Aorta (tissue), 5 donors: Measurements from ENCODE around the gene WDR20. TPM values are rescaled to one million over a fixed set of nuclear protein-coding genes. Genes with fewer than 3 reads are reported as not detected.
A peak's percentile ranks its signal among the peaks of the same experiment; 100 is the strongest.

ENCODE experiments used
- ATAC-seq: fragments of 200-7000 bp; cut with Tn5 transposase; one replicate; pipeline ENCODE4 v1.9.1; 2022; ENCODE audit warnings: moderate library complexity; ENCODE audit not compliant: low FRiP score
- DNase-seq, 2 donors: peaks; one replicate each; pipeline ENCODE4 v3.0.0-alpha.2; 2020
- H3K27ac ChIP-seq, 2 donors: one replicate each; pipeline ENCODE4 v1.5.1; 2013; ENCODE audit warnings: low read length in 2 of 2, mild to moderate bottlenecking in 2 of 2, moderate library complexity in 2 of 2, control low read depth in 1 of 2, inconsistent platforms in 1 of 2, low read depth in 1 of 2
- H3K27me3 ChIP-seq, 2 donors: one replicate each; pipeline ENCODE4 v1.6.1; 2013; ENCODE audit warnings: control low read depth in 1 of 2, low read length in 1 of 2, mild to moderate bottlenecking in 1 of 2, moderate library complexity in 1 of 2; ENCODE audit not compliant: insufficient read depth in 2 of 2, control insufficient read depth in 1 of 2
- H3K36me3 ChIP-seq, 2 donors: one replicate each; pipeline ENCODE4 v1.6.1; 2013; ENCODE audit warnings: control low read depth in 1 of 2, low read length in 1 of 2, mild to moderate bottlenecking in 1 of 2; ENCODE audit not compliant: insufficient read depth in 2 of 2, control insufficient read depth in 1 of 2
- H3K4me1 ChIP-seq, 2 donors: one replicate each; pipeline ENCODE4 v1.6.1; 2013; ENCODE audit warnings: low read length in 2 of 2, control low read depth in 1 of 2, mild to moderate bottlenecking in 1 of 2, moderate library complexity in 1 of 2; ENCODE audit not compliant: insufficient read depth in 2 of 2, control insufficient read depth in 1 of 2
- H3K4me3 ChIP-seq, 2 donors: one replicate each; pipeline ENCODE4 v1.5.1; 2013; ENCODE audit warnings: low read length in 2 of 2, control low read depth in 1 of 2, mild to moderate bottlenecking in 1 of 2
- H3K9me3 ChIP-seq: one replicate; pipeline ENCODE4 v1.6.1; 2013; ENCODE audit warnings: mild to moderate bottlenecking, low read length; ENCODE audit not compliant: control insufficient read depth
- WGBS, 2 donors: extraction: QIAGEN DNeasy Blood & Tissue Kit; methylation state at CpG; one replicate each; pipeline ENCODE4 v1.1.7; 2013; 5-methylcytosine and 5-hydroxymethylcytosine counted together
- intact Hi-C, 2 donors: fragments of 100-400 bp; cut with DNase I; formaldehyde crosslinking; loops; one replicate each; pipeline versions ENCODE4 v1.14.2 to v1.15.0; 2022
- polyA plus RNA-seq, 2 donors: library from polyadenylated mRNA; stranded (reverse); fragments of 200-250 nt; gene quantifications; one replicate each; pipeline ENCODE4 v1.2.3, GENCODE V29; 2013
- total RNA-seq, 2 donors: library from RNA; stranded (reverse); fragmentation: NEBNext Ultra II Directional; extraction: Animal tissue kit (Norgen Biotek cat#: 25700); gene quantifications; one replicate each; pipeline ENCODE4 v1.2.1, GENCODE V29; 2021
- donor health status: healthy with polysubstance abuse.
- donor health status: Bipolar disorder and iron deficiency.
- donor health status: DM: no; HTN: no; CAD: no.
- donor health status: DM: no; HTN: no; CAD: no.
- donor health status: DM: yes; HTN: yes; CAD: no.

Gene WDR20
- total and polyA plus RNA-seq, 4 donors, result 6.6 to 35.0 (median 21.3) TPM

GRCh38 chr14:102201776-102202175 lies 62.1 kb downstream of the WDR20 start:
- H3K27me3 ChIP-seq, result no peaks in the 10 kb centered on the region
- H3K36me3 ChIP-seq, result peaks cover 0 to 4% of the 10 kb centered on the region in 2 donors
- peak in 1 of 2 donors; percentile 53 for DNase-seq

GRCh38 chr14:102202944-102203343 lies 63.2 kb downstream of the WDR20 start:
- no peak for DNase-seq
- Histone ChIP-seq H3K27ac (no peak overlapping the region), H3K36me3 (peaks cover 0 to 4% of the 10 kb centered on the region in 2 donors), H3K4me1 (no peaks in the 10 kb centered on the region), H3K27me3 (no peaks in the 10 kb centered on the region), H3K9me3 (no peaks in the 10 kb centered on the region), H3K4me3 (no peak overlapping the region)
- WGBS, 2 donors, result 82 to 83% methylated on average over 3 of the region's 3 CpGs
- intact Hi-C loops, result no loop called here
- no peak for ATAC-seq

More at GRCh38 chr14:102201776-102202175, 62.1 kb downstream of the WDR20 start:
- ATAC-seq, result no peak
- no peak overlapping the region for H3K27ac ChIP-seq
- H3K9me3 ChIP-seq, result no peaks in the 10 kb centered on the region
- WGBS, 2 donors, result 60 to 87% methylated on average over 2 to 4 of the region's 4 CpGs
- H3K4me3 ChIP-seq, result no peak overlapping the region
- no peaks in the 10 kb centered on the region for H3K4me1 ChIP-seq
- intact Hi-C loops, result no loop called here

GRCh38 chr14:102203382-102203781 lies 63.7 kb downstream of the WDR20 start:
- 25 to 26% methylated on average over 6 of the region's 6 CpGs for WGBS, 2 donors
- intact Hi-C loops, result no loop called here
- Histone ChIP-seq H3K27ac (no peak overlapping the region), H3K9me3 (no peaks in the 10 kb centered on the region), H3K4me3 (no peak overlapping the region), H3K36me3 (peaks cover 0 to 4% of the 10 kb centered on the region in 2 donors), H3K4me1 (no peaks in the 10 kb centered on the region), H3K27me3 (no peaks in the 10 kb centered on the region)
- DNase-seq, result peak in 1 of 2 donors; percentile 56
- no peak for ATAC-seq

GRCh38 chr14:102205560-102205959 lies 65.9 kb downstream of the WDR20 start:
- Histone ChIP-seq H3K4me3 (no peak overlapping the region), H3K27ac (no peak overlapping the region), H3K36me3 (peaks cover 0 to 3% of the 10 kb centered on the region in 2 donors), H3K4me1 (no peaks in the 10 kb centered on the region), H3K9me3 (no peaks in the 10 kb centered on the region), H3K27me3 (no peaks in the 10 kb centered on the region)
- WGBS, 2 donors, result 80 to 91% methylated on average over 5 of the region's 5 CpGs
- DNase-seq, result peak in 1 of 2 donors; percentile 45
- intact Hi-C loops, result no loop called here
- no peak for ATAC-seq

GRCh38 chr14:102206918-102207317 lies 67.2 kb downstream of the WDR20 start:
- Histone ChIP-seq H3K27ac (no peak overlapping the region), H3K27me3 (no peaks in the 10 kb centered on the region), H3K36me3 (peaks cover 0 to 3% of the 10 kb centered on the region in 2 donors), H3K9me3 (no peaks in the 10 kb centered on the region), H3K4me1 (no peaks in the 10 kb centered on the region), H3K4me3 (no peak overlapping the region)
- 84 to 87% methylated on average over 8 of the region's 8 CpGs for WGBS, 2 donors
- ATAC-seq (no peak), DNase-seq (peak in 1 of 2 donors; percentile 49)
- intact Hi-C loops, result no loop called here

GRCh38 chr14:102207831-102208365 lies 68.2 kb downstream of the WDR20 start:
- H3K27me3 ChIP-seq, result no peaks in the 10 kb centered on the region
- WGBS, 2 donors, result 93% methylated on average over 13 of the region's 13 CpGs
- DNase-seq (peak in 1 of 2 donors; percentile 68), ATAC-seq (no peak)
- no peak overlapping the region for H3K4me3 ChIP-seq
- no peak overlapping the region for H3K27ac ChIP-seq
- peaks cover 0 to 3% of the 10 kb centered on the region in 2 donors for H3K36me3 ChIP-seq
- H3K4me1 ChIP-seq, result no peaks in the 10 kb centered on the region
- intact Hi-C loops, result no loop called here
- H3K9me3 ChIP-seq, result no peaks in the 10 kb centered on the region

- Histone ChIP-seq H3K27ac (no peak overlapping the region), H3K36me3 (peaks cover 0 to 3% of the 10 kb centered on the region in 2 donors), H3K4me1 (no peaks in the 10 kb centered on the region), H3K4me3 (no peak overlapping the region), H3K27me3 (no peaks in the 10 kb centered on the region), H3K9me3 (no peaks in the 10 kb centered on the region)
- 92 to 94% methylated on average over 17 of the region's 17 CpGs for WGBS, 2 donors
- intact Hi-C loops, result no loop called here
- DNase-seq, result peak in 1 of 2 donors; percentile 58
- ATAC-seq, result no peak
These were observed 69.0 kb downstream of the WDR20 start for GRCh38 chr14:102208741-102209140.

GRCh38 chr14:102209224-102209966 lies 69.7 kb downstream of the WDR20 start:
- Histone ChIP-seq H3K27ac (no peak overlapping the region), H3K9me3 (no peaks in the 10 kb centered on the region), H3K27me3 (no peaks in the 10 kb centered on the region), H3K4me1 (no peaks in the 10 kb centered on the region), H3K36me3 (peaks cover 0 to 3% of the 10 kb centered on the region in 2 donors), H3K4me3 (no peak overlapping the region)
- intact Hi-C loops, result no loop called here
- peak in 1 of 2 donors; percentile 50 for DNase-seq
- no peak for ATAC-seq
- 75 to 77% methylated on average over 19 of the region's 19 CpGs for whole genome bisulfite sequencing, 2 donors
